HS-5 (cell line): ENCODE measurements around the gene AUP1.
A peak's percentile ranks its signal among the peaks of the same experiment; 100 is the strongest.

ENCODE experiments used
- DNase-seq: peaks from one replicate; pipeline ENCODE4 v3.0.0-alpha.2; 2012; ENCODE audit warnings: low read depth

AUP1 gene

DNA sequence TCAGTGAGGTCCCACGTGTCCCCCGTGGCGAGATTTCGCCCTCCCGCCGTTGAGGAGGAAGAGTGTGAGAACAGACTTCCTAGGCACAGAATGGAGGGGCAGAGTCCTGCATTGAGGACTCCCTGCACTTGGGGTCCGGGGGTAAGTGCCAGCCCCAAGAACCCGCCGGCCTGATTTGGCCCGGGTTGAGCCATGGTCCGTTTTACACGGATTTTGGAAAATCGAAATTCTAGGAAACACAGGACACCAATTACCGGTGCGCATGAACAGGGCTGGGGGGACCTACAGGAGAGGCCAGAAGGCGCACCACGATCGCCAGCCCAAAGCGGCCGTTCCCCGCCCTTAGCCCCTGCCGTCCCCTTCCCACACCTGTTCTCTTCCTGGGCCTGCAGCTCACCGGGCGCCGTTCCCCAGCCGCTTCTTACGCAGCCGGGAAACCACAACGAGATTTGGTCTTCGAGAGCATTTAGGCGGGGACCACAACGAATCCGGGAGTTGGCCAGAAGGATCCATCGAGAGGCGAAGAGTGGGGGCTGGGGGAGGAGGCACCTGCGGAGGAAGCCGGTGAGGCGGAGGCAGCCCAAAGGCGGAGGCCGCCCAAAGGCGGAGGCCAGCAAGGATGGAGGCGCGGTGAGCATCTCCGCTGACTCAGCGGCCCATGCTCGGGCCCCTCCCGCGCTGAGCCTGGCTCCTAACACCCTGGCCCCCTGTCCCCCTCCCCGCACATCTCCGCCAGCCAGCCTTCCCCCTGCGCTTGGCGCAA lies 15.7 kb downstream of the AUP1 start:
- DNase-seq: no peak

- no peak for DNase-seq
Measured at GRCh38 chr2:74512744-74513604, 16.5 kb downstream of the AUP1 start.

DNA sequence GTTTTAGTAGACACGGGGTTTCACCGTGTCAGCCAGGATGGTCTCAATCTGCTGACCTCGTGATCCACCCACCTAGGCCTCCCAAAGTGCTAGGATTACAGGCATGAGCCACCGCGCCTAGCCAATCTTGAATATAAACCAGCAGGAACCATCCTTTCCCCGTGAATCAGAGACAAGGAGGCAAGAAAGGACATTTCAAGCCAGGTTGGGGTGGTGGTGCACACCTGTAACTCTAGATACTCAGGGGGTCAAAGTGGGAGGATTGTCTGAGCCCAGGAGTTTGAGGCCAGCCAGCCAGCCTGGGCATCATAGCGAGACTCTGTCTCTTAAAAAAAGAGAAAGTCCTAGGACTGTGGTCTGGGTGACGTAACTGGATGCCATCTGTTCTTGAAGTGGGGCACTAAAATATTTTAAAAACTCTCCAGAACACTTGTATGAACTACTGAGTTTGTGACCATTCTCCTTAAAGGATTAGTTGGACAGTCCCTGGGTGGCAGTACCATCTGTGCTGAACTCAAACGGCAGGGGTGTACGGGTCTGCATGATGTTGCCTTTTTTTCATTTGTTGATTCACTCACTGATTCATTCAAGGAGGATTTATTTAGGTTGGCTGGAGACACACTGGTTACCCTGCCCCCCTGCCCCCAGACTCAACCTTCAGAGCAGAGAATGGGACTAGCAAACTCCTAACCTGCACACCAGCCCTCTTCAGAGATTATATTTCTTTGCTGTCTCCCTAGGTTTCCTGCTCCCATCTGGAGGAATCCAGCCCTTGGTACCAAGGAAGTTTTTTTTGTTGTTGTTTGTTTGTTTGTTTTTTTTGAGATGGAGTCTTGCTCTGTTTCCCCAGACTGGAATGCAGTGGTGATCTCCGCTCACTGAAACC lies 18.2 kb downstream of the AUP1 start:
- no peak for DNase-seq

GRCh38 chr2:74510272-74510671 lies 19.2 kb downstream of the AUP1 start:
- DNase-seq: no peak

DNA sequence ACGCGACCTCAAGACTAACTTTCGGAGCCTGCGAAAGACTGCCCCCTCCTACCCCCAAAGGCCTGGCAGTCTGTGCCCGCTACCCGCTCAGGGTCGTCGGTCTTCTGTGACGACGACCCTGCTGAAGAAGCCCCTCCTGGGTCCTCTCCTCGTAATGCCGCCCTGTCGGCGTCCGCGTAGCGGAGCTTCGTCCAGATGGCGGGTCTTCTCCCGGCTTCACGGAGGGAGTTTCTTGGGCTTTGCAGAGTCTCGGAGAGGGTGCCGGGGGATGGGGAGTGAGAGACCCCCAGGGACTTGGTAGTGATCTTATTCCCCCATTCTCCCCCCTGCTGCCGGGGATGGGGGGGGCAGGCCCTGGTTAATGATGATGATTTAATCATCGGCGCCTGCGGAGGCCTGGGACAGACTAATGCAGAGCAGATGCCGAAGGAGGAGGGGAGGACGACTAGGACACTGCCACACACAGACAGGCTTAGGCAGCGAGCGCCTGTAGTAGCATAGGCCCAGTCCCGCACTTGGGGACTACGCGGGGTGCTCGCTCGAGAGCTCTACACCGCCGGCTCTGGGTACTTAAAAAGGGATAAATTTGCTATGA lies 21.5 kb downstream of the AUP1 start:
- no peak for DNase-seq

DNA sequence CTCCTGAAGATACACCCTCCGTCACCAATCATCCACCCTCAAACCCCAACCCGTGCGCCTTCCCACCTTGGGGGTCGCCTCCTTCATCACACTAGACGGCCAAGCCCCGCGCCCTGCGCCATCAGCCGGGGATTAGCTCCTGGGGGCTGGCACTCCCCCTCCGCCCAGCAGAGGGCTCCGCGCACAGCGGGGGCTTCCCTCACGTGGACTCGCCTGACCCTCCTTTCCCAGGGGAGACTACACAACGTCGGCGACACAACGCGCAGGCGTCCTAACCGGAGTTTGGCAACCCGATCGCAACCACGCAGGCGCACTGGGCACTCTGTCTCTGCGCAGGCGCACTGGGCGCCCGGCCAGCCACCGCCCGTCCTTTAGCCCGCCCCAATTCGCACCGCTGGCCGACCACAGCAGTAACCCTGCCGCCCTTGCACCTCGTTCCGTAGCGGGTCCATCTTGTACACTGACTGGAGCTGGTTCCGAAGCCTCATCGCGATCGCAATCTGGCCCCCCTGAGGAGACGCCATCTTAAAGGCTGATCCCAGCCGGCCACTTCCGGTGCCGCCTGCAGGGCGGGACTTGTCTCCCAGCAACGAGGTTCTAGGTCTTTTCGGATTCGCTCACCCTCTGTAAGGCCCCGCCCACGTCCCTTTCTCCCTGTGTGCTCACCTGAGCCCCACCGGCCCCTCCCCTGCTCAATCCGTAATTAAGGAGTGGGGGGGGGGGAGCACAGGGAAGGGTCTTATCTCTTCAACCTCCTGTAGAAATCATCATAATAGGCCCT lies 22.2 kb downstream of the AUP1 start, which contains the start of gene PCGF1:
Gene PCGF1, minus strand, starts transcription at position 551 of the 781 bp plus-strand sequence. Its CDS starts 27 bp downstream, at position 524.
- peak; percentile 95 for DNase-seq

GRCh38 chr2:74505448-74506246 lies 23.9 kb downstream of the AUP1 start:
- DNase-seq: no peak

DNA sequence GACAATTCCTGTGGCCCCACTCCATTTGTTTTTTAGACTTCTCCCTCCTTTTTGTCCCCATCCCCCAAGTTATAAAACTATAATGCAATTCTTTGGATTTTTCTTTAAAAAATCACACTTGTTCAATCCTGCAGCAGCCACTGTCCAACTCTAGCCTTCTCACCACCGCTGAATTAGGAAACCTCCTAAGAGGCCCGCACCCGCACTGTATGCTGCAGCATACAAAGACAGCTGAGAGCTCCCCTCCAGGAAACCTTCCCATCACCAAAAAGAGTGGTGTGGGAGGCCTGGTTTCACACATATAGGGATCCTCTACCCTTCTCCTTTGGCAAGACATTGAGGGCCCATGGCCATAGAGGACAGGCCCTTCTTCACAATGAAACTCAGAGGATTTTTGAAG lies 24.9 kb downstream of the AUP1 start:
- DNase-seq: no peak

- no peak for DNase-seq
Measured at GRCh38 chr2:74503506-74504475, 25.7 kb downstream of the AUP1 start.

GRCh38 chr2:74502720-74503505 lies 26.6 kb downstream of the AUP1 start:
- no peak for DNase-seq

GRCh38 chr2:74502147-74502719 lies 27.3 kb downstream of the AUP1 start:
- no peak for DNase-seq

DNA sequence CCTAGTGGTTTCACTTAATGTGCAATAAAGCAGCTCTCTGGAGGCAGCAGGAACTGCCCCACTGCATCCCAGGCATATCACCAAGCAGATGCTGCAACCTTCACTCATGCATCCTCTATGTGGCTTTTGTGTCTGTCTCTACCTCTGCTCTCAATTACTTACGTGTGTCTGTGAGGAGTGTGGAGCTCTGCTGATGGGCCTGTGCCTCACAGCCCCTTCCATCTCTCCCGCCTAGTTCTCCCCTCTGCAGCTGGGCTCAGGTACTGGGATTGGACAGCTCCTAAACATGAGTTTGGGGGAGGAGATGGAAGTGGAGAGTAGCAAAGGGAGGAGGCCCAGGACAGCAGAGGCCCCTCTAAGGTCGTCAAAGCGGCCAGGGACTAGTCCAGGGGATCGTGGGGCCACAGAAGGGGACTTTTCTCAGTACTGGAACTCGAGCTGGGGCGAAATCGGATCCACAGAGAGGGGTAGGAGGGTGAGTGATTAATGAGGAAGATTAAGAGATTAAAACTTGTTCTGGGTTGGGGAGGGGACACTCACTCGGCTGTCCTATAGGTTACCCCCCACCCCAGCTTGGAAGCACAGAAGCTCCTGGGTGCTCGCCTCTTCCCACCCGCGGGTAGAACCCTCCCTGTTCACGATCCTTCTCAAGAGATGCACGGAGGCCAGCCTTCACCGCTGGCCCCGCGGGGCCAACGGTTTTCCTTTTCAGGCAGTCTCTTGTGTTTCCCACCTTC lies 28.0 kb downstream of the AUP1 start:
- no peak for DNase-seq

- no peak for DNase-seq
Measured at GRCh38 chr2:74500578-74500946, 28.9 kb downstream of the AUP1 start.

GRCh38 chr2:74499940-74500577 lies 29.4 kb downstream of the AUP1 start:
- DNase-seq: no peak

DNA sequence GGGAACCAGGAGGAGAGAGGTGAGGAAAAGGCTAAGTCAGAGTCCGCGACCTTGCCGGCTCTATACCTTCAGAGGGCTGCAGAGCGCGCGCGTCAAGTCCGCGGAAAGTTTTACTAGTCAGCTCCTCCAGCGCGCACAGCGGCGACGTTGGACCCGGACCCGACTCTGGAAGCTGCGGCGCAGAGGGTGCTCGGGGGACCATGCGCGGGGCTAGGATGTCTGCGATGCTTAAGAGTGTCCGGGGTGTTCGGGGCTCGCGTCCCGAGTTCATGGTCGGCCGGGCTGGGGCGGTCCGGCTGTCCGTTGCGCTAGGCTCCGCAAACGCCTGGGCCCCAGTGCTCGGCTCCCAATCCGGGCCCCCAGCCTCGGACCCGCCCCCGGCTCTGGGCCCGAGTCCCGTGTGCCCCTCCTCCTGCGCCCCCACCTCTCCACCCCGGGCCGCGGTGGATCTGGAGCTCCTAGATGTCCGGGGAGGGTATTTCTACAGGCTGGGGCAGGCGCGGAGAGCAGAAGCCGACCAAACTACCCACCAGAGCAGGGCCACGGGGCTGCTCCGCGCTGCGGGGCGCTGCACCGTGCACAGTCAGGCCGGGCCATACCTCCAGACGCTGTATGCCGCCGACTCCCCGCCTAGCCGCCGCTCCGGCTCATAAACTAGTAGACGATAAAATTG lies 30.1 kb downstream of the AUP1 start, which contains the start of gene LBX2:
Gene LBX2, minus strand, starts transcription at position 337 of the 673 bp plus-strand sequence. Its CDS starts 66 bp downstream, at position 271.
- DNase-seq: no peak
